A549 treated with Mapracorat at 1 μM for 4 hours (cell line): ENCODE measurements around the gene MYO16. TPM values are rescaled to one million over a fixed set of nuclear protein-coding genes. Genes with fewer than 3 reads are reported as not detected.

Experiments used
- total RNA-seq: library from RNA; stranded (reverse); fragments of 200-300 nt; extraction: Qiagen RNA extraction; gene quantifications from 5 replicates; pipeline ENCODE4 v1.2.3, GENCODE V29; 2022

Gene MYO16
- total RNA-seq = 0.01 to 0.07 TPM (median 0.05 TPM) in 5 replicates

DNA sequence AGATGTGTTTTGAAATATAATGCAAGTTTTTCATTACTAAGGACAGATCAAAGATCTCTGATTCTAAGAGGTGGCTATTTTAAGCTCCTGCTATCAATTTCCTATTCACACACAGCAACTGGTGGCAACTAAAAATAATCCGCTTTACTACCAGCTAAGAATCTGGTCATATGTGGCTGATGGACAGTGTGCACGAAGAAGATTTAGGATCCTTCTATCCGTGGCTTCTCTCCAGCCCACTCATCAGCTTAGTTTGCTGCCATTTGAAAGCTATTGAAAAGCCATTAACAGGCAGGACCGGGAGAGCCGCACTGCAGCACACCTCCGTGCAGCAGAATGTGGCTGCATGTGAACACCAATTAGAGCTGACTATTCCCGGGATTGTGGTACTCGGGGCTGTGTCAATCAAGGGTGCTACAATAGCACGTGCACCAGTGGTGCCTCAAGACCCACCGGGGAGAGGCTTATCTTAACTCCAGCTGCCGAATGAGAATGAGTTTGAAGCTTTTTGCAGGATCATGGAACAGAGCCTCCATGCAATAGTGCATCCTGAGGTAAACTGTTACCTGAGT is at the start of gene MYO16:
MYO16 (plus strand) TSS at position 431 of the 572 bp plus-strand sequence. CDS start 234 bp downstream, outside the sequence.

